Prostate gland (tissue), 2 donors: ENCODE data around the gene EFCAB5.

Source experiments
- CTCF ChIP-seq, 4 experiments: fragments of 200-600 bp in 2 of 4; fragments of 450-650 bp in 2 of 4; sonication (generic) in 2 of 4; IDR thresholded peaks; 1 replicate in 3 of 4; 2 replicates in 1 of 4; pipeline ENCODE4 v1.5.1; 2016 to 2019; ENCODE audit warnings: antibody characterized with exemption in 4 of 4, mild to moderate bottlenecking in 2 of 4, moderate library complexity in 2 of 4
- POLR2A ChIP-seq: fragments of 450-650 bp; IDR thresholded peaks from one replicate; pipeline ENCODE4 v1.6.1; 2016; ENCODE audit warnings: antibody characterized with exemption, mild to moderate bottlenecking
- POLR2AphosphoS5 ChIP-seq: sonication (generic); formaldehyde crosslinking; IDR thresholded peaks from one replicate; pipeline ENCODE4 v1.6.1; 2017; ENCODE audit warnings: antibody characterized with exemption

- no peak for TF ChIP-seq CTCF (IDR thresholded peaks at IDR 0.05)
- TF ChIP-seq POLR2A: no peak
- TF ChIP-seq POLR2AphosphoS5: no peak
These were observed 26.8 kb downstream of the EFCAB5 start for GRCh38 chr17:29968271-29968670.
